ENCODE results near the gene DNAJC6.
"Not testable (repeated sequence)": the region's sequence is repeated elsewhere in the genome, so short reads cannot be mapped to it uniquely, and the experiment has no call there.

The DNAJC6 gene

GRCh38 chr1:65434760-65435159 is 125.4 kb downstream of the DNAJC6 start:
- DNase-seq: no peak

- DNase-seq: no peak
These were observed 126.6 kb downstream of the DNAJC6 start for GRCh38 chr1:65435987-65436386.

- DNase-seq: no peak
These were observed 128.3 kb downstream of the DNAJC6 start for GRCh38 chr1:65437616-65438015.

DNA sequence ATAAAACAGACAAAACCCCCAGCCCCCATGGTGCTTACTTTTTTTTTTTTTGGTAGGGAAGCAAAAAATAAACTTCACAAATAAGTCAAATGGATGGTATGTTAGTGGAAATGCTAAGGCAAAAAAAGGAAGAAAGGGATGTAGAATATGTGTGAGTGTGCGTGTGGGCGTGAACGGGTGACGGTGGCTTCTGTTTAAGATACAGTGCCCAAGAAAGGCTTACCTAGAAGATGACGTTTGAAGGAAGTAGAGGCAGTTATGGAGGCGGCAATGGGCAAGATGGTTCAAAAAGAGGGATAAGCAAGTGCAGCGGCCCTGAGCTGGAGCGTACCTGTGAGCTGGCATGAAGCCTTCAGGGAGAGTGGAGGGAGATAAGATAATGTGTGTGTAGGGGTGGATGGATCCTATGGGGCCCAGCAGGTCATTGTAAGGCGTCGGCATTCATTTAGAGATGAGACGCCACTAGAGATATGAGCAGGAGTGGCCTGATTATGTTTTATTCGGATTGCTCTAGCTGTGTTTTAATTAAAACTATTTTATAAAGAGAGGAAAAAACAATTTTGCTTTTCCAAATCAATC is 131.1 kb downstream of the DNAJC6 start:
- DNase-seq: no peak

GRCh38 chr1:65440915-65441314 is 131.6 kb downstream of the DNAJC6 start:
- DNase-seq: no peak

DNA sequence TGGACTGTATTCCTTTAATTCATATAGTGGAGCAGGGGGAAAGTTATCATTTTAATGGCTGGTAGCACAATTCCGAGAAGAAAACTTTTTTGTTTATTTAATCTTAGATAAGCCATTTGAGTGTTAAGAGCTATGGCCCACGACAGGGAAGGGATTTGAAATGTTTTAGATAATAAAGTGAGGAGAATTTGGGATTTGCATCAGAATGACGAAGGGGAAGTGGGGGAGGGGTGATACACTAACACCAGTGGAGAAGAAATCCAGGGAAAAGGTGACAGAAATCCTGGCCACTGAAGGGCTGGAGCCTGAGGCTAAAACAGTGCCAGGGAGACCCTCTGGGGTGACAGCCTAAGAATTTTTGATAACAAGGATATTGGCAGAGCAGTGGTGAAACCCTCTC is 132.1 kb downstream of the DNAJC6 start:
- no peak for DNase-seq

GRCh38 chr1:65442442-65442841 is 133.1 kb downstream of the DNAJC6 start:
- DNase-seq: no peak

DNA sequence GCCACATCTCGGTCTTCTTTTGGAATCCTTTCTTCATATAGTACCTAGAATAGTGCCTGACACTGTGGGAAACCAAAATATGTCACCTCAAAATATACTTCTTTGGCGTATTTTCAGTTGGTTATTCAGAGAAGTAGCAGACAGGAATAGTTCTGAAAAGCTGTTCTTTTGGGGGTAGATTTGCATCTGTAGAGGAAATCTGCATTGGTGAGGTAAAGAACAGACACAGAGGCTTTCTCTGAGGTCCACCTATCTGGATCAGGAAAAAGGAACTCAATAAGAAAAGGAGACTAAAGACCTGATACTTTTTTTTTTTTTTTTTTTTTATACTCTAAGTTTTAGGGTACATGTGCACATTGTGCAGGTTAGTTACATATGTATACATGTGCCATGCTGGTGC is 134.3 kb downstream of the DNAJC6 start:
- DNase-seq: no peak

GRCh38 chr1:65444128-65444640 is 134.8 kb downstream of the DNAJC6 start:
- DNase-seq: no peak

DNA sequence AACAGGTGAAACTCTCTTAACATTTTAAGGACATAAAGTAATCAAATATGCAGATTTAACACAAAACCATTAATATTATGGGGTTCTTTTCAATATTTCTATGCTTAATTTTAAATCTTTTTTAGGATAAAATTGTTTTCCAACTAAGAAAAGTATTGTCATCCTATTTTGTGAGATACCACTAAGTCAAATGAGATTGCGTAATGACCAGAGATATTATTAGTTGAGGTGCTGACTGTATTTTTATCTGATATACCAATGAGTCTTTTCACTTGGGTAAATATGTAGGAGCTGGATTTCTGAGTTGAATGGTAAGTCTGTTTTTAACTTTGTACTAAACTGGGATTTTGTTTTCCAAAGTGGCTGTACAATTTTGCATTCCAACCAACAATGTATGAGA is 136.5 kb downstream of the DNAJC6 start:
- no peak for DNase-seq

DNA sequence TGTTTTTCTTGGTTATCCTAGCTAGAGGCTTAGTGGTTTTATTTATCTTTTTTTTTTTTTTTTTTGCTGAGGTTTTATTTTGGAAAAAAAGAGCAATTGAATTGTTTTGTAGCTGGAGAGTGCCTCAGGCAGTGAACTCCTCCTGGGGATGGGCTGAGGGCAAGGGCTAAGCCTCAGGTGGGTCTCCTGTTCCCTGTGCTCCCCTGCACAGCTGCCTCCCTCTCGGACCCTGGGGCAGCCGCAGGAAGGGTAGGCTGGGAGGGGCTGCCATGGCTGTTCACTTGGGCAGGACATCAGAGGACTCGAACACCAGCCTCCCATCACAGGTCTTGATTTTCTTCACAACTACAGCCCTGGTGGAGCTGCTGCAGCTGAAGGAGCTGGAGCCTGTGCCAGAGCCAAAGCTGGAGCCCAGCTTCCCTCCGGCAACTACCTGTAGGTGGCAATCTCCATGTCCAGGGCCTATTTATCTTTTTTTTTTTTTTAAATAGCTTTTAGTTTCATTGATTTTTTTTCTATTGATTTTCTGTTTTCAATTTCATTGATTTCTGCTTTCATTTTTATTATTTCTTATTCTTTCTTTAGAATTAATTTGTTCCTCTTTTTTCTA is 140.0 kb downstream of the DNAJC6 start:
- DNase-seq: no peak

GRCh38 chr1:65455678-65456077 is 146.3 kb downstream of the DNAJC6 start:
- not testable (repeated sequence) for DNase-seq

- no peak for DNase-seq
These were observed 147.1 kb downstream of the DNAJC6 start for GRCh38 chr1:65456481-65456880.

- DNase-seq: no peak
These were observed 148.5 kb downstream of the DNAJC6 start for GRCh38 chr1:65457868-65458267.

- no peak for DNase-seq
These were observed 149.5 kb downstream of the DNAJC6 start for GRCh38 chr1:65458730-65459396.

- DNase-seq: no peak
These were observed 150.0 kb downstream of the DNAJC6 start for GRCh38 chr1:65459397-65459768.

All from T-helper 9 cell (primary cell).